Upper lobe of right lung (tissue), 1 donor: ENCODE data around the gene SLC9A9. TPM values are rescaled to one million over a fixed set of nuclear protein-coding genes. Genes with fewer than 3 reads are reported as not detected.

Experiments
- ATAC-seq: fragments of 200-7000 bp; cut with Tn5 transposase; one replicate; pipeline ENCODE4 v1.9.1; 2020; ENCODE audit warnings: mild to moderate bottlenecking, moderate library complexity
- DNase-seq: peaks from one replicate; pipeline ENCODE4 v3.0.0-alpha.2; 2020
- H3K27ac ChIP-seq: fragments of 200-600 bp; one replicate; pipeline ENCODE4 v1.8.0; 2022
- H3K27me3 ChIP-seq: fragments of 200-600 bp; one replicate; pipeline ENCODE4 v1.8.0; 2022; ENCODE audit warnings: mild to moderate bottlenecking
- H3K36me3 ChIP-seq: fragments of 200-600 bp; one replicate; pipeline ENCODE4 v1.8.0; 2022
- H3K4me1 ChIP-seq: fragments of 200-600 bp; one replicate; pipeline ENCODE4 v1.8.0; 2022
- H3K4me3 ChIP-seq: fragments of 200-600 bp; one replicate; pipeline ENCODE4 v1.8.0; 2022; ENCODE audit warnings: mild to moderate bottlenecking
- H3K9me3 ChIP-seq: fragments of 200-600 bp; one replicate; pipeline ENCODE4 v1.8.0; 2022
- intact Hi-C: fragments of 100-400 bp; cut with DNase I; formaldehyde crosslinking; loops from one replicate; pipeline ENCODE4 v1.11.0; 2022
- total RNA-seq: library from RNA; stranded (reverse); fragmentation: NEBNext Ultra II Directional; extraction: Animal tissue kit (Norgen Biotek cat#: 25700); gene quantifications from one replicate; pipeline ENCODE4 v1.2.1, GENCODE V29; 2021
- TF ChIP-seq, protein P1 (sequence below): fragments of 200-600 bp; IDR thresholded peaks from one replicate; pipeline ENCODE4 v1.8.0; 2022; ENCODE audit warnings: antibody characterized with exemption
- donor health status: DM: no; HTN: yes; CAD: no; lungs with severe emphysema.

The SLC9A9 gene
- total RNA-seq, 1 donor from 2014 or later = 13.3 TPM

DNA sequence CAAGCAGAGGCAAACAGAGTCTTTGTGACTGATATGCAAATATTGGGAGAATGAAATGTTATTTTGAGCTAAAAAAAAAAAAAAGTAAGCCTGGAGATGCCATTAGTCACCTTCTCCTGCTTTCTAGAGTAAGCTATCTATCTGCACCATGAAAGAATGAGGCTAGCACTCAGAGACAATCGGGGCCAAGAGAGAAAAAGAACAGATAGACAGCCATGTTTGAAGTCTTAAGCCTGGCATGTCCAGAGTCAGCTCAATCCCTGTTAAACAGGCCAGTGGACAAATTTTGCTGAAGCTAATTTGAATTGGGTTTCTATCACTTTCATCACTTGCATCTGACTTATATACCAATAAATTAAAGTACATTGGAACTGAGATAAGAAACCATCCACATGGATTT, 204.4 kb downstream of the SLC9A9 start:
- TF ChIP-seq, protein P1, sequence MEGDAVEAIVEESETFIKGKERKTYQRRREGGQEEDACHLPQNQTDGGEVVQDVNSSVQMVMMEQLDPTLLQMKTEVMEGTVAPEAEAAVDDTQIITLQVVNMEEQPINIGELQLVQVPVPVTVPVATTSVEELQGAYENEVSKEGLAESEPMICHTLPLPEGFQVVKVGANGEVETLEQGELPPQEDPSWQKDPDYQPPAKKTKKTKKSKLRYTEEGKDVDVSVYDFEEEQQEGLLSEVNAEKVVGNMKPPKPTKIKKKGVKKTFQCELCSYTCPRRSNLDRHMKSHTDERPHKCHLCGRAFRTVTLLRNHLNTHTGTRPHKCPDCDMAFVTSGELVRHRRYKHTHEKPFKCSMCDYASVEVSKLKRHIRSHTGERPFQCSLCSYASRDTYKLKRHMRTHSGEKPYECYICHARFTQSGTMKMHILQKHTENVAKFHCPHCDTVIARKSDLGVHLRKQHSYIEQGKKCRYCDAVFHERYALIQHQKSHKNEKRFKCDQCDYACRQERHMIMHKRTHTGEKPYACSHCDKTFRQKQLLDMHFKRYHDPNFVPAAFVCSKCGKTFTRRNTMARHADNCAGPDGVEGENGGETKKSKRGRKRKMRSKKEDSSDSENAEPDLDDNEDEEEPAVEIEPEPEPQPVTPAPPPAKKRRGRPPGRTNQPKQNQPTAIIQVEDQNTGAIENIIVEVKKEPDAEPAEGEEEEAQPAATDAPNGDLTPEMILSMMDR = no peak
- intact Hi-C loops = no loop called here
- DNase-seq (no peak), ATAC-seq (no peak)
- no peak overlapping the region for H3K4me3 ChIP-seq
- H3K27ac ChIP-seq = no peak overlapping the region
- H3K9me3 ChIP-seq = no peaks in the 10 kb centered on the region
- H3K36me3 ChIP-seq = no peaks in the 10 kb centered on the region
- no peaks in the 10 kb centered on the region for H3K4me1 ChIP-seq
- no peaks in the 10 kb centered on the region for H3K27me3 ChIP-seq

DNA sequence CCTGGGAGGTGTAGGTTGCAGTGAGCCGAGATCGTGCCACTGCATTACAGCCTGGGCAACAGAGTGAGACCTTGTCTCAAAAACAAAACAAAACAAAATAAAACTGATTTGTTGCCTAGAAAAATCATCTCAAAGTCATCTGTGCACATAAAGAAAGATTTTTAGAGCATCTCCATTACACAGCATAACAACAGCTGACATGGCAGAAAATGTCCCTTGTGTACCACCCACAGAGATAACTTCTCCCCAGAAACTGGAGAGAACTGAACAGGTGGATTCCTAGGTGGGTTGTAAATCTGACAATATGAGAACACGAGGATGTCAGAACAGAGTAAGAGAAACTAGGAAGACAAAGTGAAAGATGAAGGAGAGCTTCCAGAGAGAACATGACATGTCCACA, 207.5 kb downstream of the SLC9A9 start:
- ATAC-seq = no peak
- Histone ChIP-seq H3K9me3 (peaks cover 11% of the 10 kb centered on the region), H3K27me3 (no peaks in the 10 kb centered on the region), H3K4me3 (no peak overlapping the region), H3K27ac (no peak overlapping the region), H3K36me3 (no peaks in the 10 kb centered on the region), H3K4me1 (no peaks in the 10 kb centered on the region)
- TF ChIP-seq, protein P1 = no peak
- intact Hi-C loops = no loop called here
- no peak for DNase-seq

DNA sequence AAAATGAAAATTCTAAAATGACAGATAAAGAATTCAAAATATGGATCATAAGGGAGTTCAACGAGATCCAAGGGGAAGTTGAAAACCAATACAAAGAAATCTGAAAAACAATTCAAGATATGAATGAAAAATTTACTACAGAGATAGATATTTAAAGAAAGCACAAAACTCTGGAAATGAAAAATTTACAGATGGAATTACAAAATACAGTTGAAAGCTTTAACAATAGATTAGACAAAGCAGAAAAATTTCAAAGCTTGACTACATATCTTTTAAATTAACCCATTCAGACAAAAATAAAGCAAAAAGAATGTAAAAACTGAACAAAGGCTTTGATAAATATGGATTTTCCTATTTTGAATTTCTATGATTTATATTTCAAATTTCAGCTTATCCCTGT, 211.1 kb downstream of the SLC9A9 start:
- intact Hi-C loops = no loop called here
- TF ChIP-seq, protein P1 = no peak
- H3K4me3 ChIP-seq = no peak overlapping the region
- H3K36me3 ChIP-seq = no peaks in the 10 kb centered on the region
- H3K27ac ChIP-seq = no peak overlapping the region
- no peaks in the 10 kb centered on the region for H3K27me3 ChIP-seq
- no peaks in the 10 kb centered on the region for H3K4me1 ChIP-seq
- no peak for DNase-seq
- ATAC-seq = no peak
- H3K9me3 ChIP-seq = peaks cover 11% of the 10 kb centered on the region

DNA sequence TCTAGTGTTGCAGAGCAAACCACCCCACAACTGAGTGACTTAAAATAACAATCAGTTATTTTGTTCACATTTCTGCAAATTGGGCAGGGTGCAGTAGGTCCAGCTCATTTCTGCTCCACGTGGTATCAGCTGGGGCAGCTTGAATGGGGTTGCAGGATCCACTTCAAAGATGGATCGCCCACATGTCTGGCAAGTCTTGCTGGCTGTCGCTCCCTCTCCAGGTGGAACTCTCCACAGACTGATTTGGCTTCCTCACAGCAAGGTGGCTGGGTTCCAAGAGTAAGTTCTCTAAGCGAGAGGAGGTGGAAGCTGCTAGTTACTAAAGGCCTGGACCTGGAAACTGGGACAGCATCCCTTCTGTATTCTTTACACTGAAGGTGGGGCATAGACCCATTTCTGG, 213.3 kb downstream of the SLC9A9 start:
- Histone ChIP-seq H3K27me3 (no peaks in the 10 kb centered on the region), H3K4me3 (no peak overlapping the region), H3K9me3 (peaks cover 11% of the 10 kb centered on the region), H3K27ac (no peak overlapping the region), H3K36me3 (no peaks in the 10 kb centered on the region), H3K4me1 (no peaks in the 10 kb centered on the region)
- DNase-seq (no peak), ATAC-seq (peak; percentile 39)
- intact Hi-C loops = no loop called here
- TF ChIP-seq, protein P1 = no peak

DNA sequence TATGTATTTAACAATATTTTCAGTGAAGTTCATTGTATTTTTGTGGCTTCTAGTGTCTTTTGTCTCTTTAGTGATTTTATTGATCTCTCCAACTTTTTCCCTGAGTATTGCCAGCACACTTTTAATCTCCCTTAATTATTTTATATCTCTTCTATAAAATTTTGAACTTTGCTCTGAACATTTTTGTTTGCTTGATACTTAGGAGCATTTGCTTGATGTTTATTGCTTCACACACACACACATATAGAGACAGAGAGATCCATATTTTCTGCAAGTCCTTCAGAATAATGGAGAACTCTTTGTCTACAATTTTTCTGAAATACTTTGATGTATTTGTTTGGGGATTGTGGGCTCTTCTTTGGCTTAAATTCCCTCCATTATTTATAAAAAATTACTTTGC, 213.8 kb downstream of the SLC9A9 start:
- intact Hi-C loops = no loop called here
- Histone ChIP-seq H3K36me3 (no peaks in the 10 kb centered on the region), H3K4me1 (no peaks in the 10 kb centered on the region), H3K27me3 (no peaks in the 10 kb centered on the region), H3K27ac (no peak overlapping the region), H3K4me3 (no peak overlapping the region), H3K9me3 (peaks cover 11% of the 10 kb centered on the region)
- no peak for ATAC-seq
- DNase-seq = no peak
- TF ChIP-seq, protein P1 = no peak

DNA sequence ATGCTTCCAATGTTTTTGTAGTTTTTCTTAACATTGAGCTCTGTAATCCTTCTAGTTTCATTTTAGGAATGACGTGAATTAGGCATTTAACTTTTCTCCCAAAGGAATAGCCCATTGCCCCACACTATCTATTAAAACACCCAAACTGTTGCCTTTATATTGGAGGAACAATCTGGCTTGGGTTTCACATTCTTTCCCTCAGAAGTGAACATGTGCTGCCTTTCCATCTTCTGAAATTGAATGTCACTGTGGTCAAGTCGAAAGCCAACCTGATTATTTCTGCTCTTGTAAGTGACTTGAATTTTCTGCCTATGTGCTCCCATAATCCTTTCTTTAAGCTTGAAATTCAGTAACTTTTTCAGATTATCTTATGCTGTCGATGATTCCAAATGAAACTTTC, 214.5 kb downstream of the SLC9A9 start:
- no peak for DNase-seq
- TF ChIP-seq, protein P1 = no peak
- no peak for ATAC-seq
- Histone ChIP-seq H3K4me3 (no peak overlapping the region), H3K36me3 (no peaks in the 10 kb centered on the region), H3K27me3 (no peaks in the 10 kb centered on the region), H3K9me3 (peaks cover 11% of the 10 kb centered on the region), H3K27ac (no peak overlapping the region), H3K4me1 (no peaks in the 10 kb centered on the region)
- intact Hi-C loops = no loop called here
